HepG2 (cell line): ENCODE data around the gene ZXDC. TPM values are rescaled to one million over a fixed set of nuclear protein-coding genes. Genes with fewer than 3 reads are reported as not detected.
A peak's percentile ranks its signal among the peaks of the same experiment; 100 is the strongest.

Experiments used
- FLYWCH1 ChIP-seq: sonication (generic); formaldehyde crosslinking; IDR thresholded peaks from 2 replicates; pipeline ENCODE4 v1.8.1; 2023; ENCODE audit warnings: mild to moderate bottlenecking, missing genetic modification reagents
- GTF2F1 ChIP-seq: fragments of 150-350 bp; IDR thresholded peaks from 2 replicates; pipeline ENCODE4 v1.6.1; 2014; ENCODE audit warnings: low read length
- HMG20B ChIP-seq: conservative IDR thresholded peaks from 2 replicates; pipeline ENCODE4 v1.6.1; 2016; ENCODE audit warnings: missing genetic modification reagents, missing compliant biosample characterization
- HNF4G ChIP-seq, 2 experiments: sonication (generic) in 1 of 2; formaldehyde crosslinking in 1 of 2; IDR thresholded peaks; 2 replicates each; pipeline versions ENCODE4 v1.4.0 to v1.6.1; 2011 to 2020; ENCODE audit warnings: borderline replicate concordance in 2 of 2, low read depth in 2 of 2, mild to moderate bottlenecking in 2 of 2, low read length in 1 of 2, missing genetic modification reagents in 1 of 2, moderate library complexity in 1 of 2
- MLXIP ChIP-seq: sonication (generic); formaldehyde crosslinking; IDR thresholded peaks from 2 replicates; pipeline ENCODE4 v1.9.0; 2021; ENCODE audit warnings: missing genetic modification reagents, borderline replicate concordance
- SP1 ChIP-seq, 2 experiments: fragments of 450-650 bp in 1 of 2; sonication (generic) in 1 of 2; formaldehyde crosslinking in 1 of 2; IDR thresholded peaks; 2 replicates each; pipeline versions ENCODE4 v1.4.0 to v1.6.1; 2016 to 2020; ENCODE audit warnings: missing genetic modification reagents in 1 of 2
- ZMYM3 ChIP-seq: sonication (generic); formaldehyde crosslinking; IDR thresholded peaks from 2 replicates; pipeline ENCODE4 v1.5.1; 2020; ENCODE audit warnings: mild to moderate bottlenecking, missing genetic modification reagents
- ZMYM4 ChIP-seq: sonication (generic); formaldehyde crosslinking; IDR thresholded peaks from 2 replicates; pipeline ENCODE4 v1.8.1; 2023; ENCODE audit warnings: mild to moderate bottlenecking, missing genetic modification reagents
- ZNF234 ChIP-seq: sonication (generic); formaldehyde crosslinking; conservative IDR thresholded peaks from 2 replicates; pipeline ENCODE4 v1.5.1; 2020; ENCODE audit warnings: mild to moderate bottlenecking, missing genetic modification reagents
- ZNF343 ChIP-seq: sonication (generic); formaldehyde crosslinking; IDR thresholded peaks from 2 replicates; pipeline ENCODE4 v1.4.0; 2020; ENCODE audit warnings: mild to moderate bottlenecking, missing genetic modification reagents
- ZNF383 ChIP-seq: sonication (generic); formaldehyde crosslinking; IDR thresholded peaks from 2 replicates; pipeline ENCODE4 v1.4.0; 2020; ENCODE audit warnings: missing genetic modification reagents, mild to moderate bottlenecking, borderline replicate concordance
- ZNF589 ChIP-seq: sonication (generic); formaldehyde crosslinking; conservative IDR thresholded peaks from 2 replicates; pipeline ENCODE4 v1.8.0; 2022; ENCODE audit warnings: mild to moderate bottlenecking, moderate library complexity, missing genetic modification reagents
- ZNF687 ChIP-seq: sonication (generic); formaldehyde crosslinking; IDR thresholded peaks from 2 replicates; pipeline ENCODE4 v1.5.1; 2020; ENCODE audit warnings: mild to moderate bottlenecking, missing genetic modification reagents, moderate library complexity
- ZSCAN9 ChIP-seq: IDR thresholded peaks from 2 replicates; pipeline ENCODE4 v1.6.1; 2016; ENCODE audit warnings: borderline replicate concordance
- ZUFSP ChIP-seq: sonication (generic); formaldehyde crosslinking; IDR thresholded peaks from 2 replicates; pipeline ENCODE4 v1.9.0; 2021; ENCODE audit warnings: missing genetic modification reagents, mild to moderate bottlenecking, borderline replicate concordance
- ZXDC ChIP-seq: sonication (generic); formaldehyde crosslinking; IDR thresholded peaks from 2 replicates; pipeline ENCODE4 v1.5.0; 2020; ENCODE audit warnings: mild to moderate bottlenecking, missing genetic modification reagents
- polyA plus RNA-seq, 8 experiments: library from polyadenylated mRNA; depleted of rRNA in 3 of 8; stranded (reverse) in 7 of 8; unstranded in 1 of 8; fragments of >200 nt; fragmentation: Illumina TruSeq in 4 of 8; extraction: Trizol in 4 of 8; gene quantifications; 2 replicates each; pipeline versions ENCODE4 v1.2.1 to v1.2.3, GENCODE V29; 2011 to 2016; ENCODE audit warnings: low read depth in 4 of 8, missing spikeins in 1 of 8, mixed read lengths in 1 of 8; ENCODE audit not compliant: insufficient read depth in 1 of 8
- total RNA-seq, 5 experiments: library from RNA; depleted of rRNA; stranded (reverse); fragments of >200 nt; fragmentation: Illumina TruSeq; extraction: Trizol; gene quantifications; 2 replicates each; pipeline ENCODE4 v1.2.3, GENCODE V29; 2016; ENCODE audit warnings: low read depth in 1 of 5
- TF ChIP-seq, protein P1 (sequence below): sonication (generic); formaldehyde crosslinking; IDR thresholded peaks from 2 replicates; pipeline ENCODE4 v1.4.0; 2020; ENCODE audit warnings: missing genetic modification reagents

ZXDC gene
- total and polyA plus RNA-seq, 2 of the 13 experiments (the other 11 are each of a cell fraction or from before 2014, with no cell fraction given): 17.6 to 21.2 TPM

DNA sequence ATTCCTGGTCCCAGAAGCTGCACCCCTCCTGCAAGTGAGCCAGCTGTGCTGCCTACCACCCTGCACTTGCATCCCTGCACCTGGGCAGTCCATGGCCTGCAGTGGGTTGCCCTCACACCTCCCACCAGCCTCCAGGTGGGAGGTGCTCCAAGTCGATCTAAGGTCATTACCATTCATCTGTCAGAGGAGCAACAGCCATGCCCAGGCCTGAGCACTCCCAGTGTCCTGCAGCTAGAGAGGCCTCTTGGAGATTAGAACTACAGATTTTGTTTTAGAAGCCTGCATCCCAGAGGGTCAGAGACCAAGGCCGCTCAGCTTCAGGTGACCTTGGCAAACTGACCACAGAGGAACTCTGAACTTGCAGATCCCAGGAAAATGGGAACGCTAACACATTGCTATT lies 9.0 kb upstream of the ZXDC start (continued):
- peak; percentile 46 for TF ChIP-seq ZNF687 (CRISPR knock-in tag)
- TF ChIP-seq ZMYM3: 0 out of 2 replicates have a peak, but pooled peaks have one; percentile 38
- no peak for TF ChIP-seq ZNF234 (CRISPR knock-in tag)
- TF ChIP-seq ZNF343 (CRISPR knock-in tag): no peak
- no peak for TF ChIP-seq HNF4G (IDR thresholded peaks at IDR 0.05; ENCODE audit: borderline replicate concordance, low read depth, low read length)
- TF ChIP-seq HNF4G (CRISPR knock-in tag; IDR thresholded peaks at IDR 0.05; ENCODE audit: borderline replicate concordance, low read depth): no peak
- TF ChIP-seq MLXIP (CRISPR knock-in tag): no peak
- 0 out of 2 replicates have a peak, but pooled peaks have one; percentile 24 for TF ChIP-seq ZMYM4 (CRISPR knock-in tag)
- no peak for TF ChIP-seq ZNF589 (CRISPR knock-in tag)
- TF ChIP-seq, protein P1, sequence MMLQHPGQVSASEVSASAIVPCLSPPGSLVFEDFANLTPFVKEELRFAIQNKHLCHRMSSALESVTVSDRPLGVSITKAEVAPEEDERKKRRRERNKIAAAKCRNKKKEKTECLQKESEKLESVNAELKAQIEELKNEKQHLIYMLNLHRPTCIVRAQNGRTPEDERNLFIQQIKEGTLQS (CRISPR knock-in tag): no peak
- no peak for TF ChIP-seq ZSCAN9 (CRISPR knock-in tag)
- no peak for TF ChIP-seq SP1 (IDR thresholded peaks at IDR 0.05)
- TF ChIP-seq SP1 (CRISPR knock-in tag; IDR thresholded peaks at IDR 0.05): no peak
- TF ChIP-seq ZUFSP: no peak
- no peak for TF ChIP-seq GTF2F1
- TF ChIP-seq ZNF383 (CRISPR knock-in tag): no peak
- TF ChIP-seq FLYWCH1 (CRISPR knock-in tag): no peak
- no peak for TF ChIP-seq HMG20B (CRISPR knock-in tag)
- no peak for TF ChIP-seq ZXDC (CRISPR knock-in tag)
